ENCODE measurements around the gene KRTAP12-1. TPM values are rescaled to one million over a fixed set of nuclear protein-coding genes. Genes with fewer than 3 reads are reported as not detected.

KRTAP12-1 gene
- total RNA-seq, 1 experiment from 2014 or later: 0.80 TPM

- ChIA-PET CTCF (no interaction called here), POLR2A (ENCODE audit: low non-redundant PET) (no interaction called here)
- H3K27me3 ChIP-seq (replicated peaks; ENCODE audit: insufficient read depth, low read depth, low read length, poor library complexity): no peaks in the 10 kb centered on the region
- no peak for TF ChIP-seq CTCF (conservative IDR thresholded peaks at IDR 0.05; ENCODE audit: low read depth, low read length)
- TF ChIP-seq EZH2 (IDR thresholded peaks at IDR 0.05; ENCODE audit: borderline replicate concordance, low read depth, low read length, poor library complexity, severe bottlenecking): no peak
- intact Hi-C loops (cut with micrococcal nuclease; ENCODE audit: unreplicated experiment): no loop called here
- H3K9me3 ChIP-seq (ENCODE audit: low read depth, low read length, poor library complexity, severe bottlenecking): peaks cover 8% of the 10 kb centered on the region
- no peak for DNase-seq (ENCODE audit: low spot score)
- H3K27ac ChIP-seq (ENCODE audit: low read depth, low read length, poor library complexity, severe bottlenecking): no peak overlapping the region
- no peak overlapping the region for H3K4me3 ChIP-seq (ENCODE audit: low read depth, low read length, poor library complexity, severe bottlenecking)
- H3K4me1 ChIP-seq (ENCODE audit: insufficient read depth, low read length, poor library complexity, severe bottlenecking): no peaks in the 10 kb centered on the region
- no TSS peak for BruUV-seq (replicated peaks)
- no peaks in the 10 kb centered on the region for H3K36me3 ChIP-seq (ENCODE audit: insufficient read depth, low read length, poor library complexity, severe bottlenecking)
Observed at GRCh38 chr21:44677881-44678280, 4.1 kb downstream of the KRTAP12-1 start.

GRCh38 chr21:44671911-44672310 lies 10.1 kb downstream of the KRTAP12-1 start:
- Histone ChIP-seq H3K4me1 (ENCODE audit: insufficient read depth, low read length, poor library complexity, severe bottlenecking) (no peaks in the 10 kb centered on the region), H3K4me3 (ENCODE audit: low read depth, low read length, poor library complexity, severe bottlenecking) (no peak overlapping the region), H3K36me3 (ENCODE audit: insufficient read depth, low read length, poor library complexity, severe bottlenecking) (no peaks in the 10 kb centered on the region), H3K27me3 (replicated peaks; ENCODE audit: insufficient read depth, low read depth, low read length, poor library complexity) (no peaks in the 10 kb centered on the region), H3K27ac (ENCODE audit: low read depth, low read length, poor library complexity, severe bottlenecking) (no peak overlapping the region), H3K9me3 (ENCODE audit: low read depth, low read length, poor library complexity, severe bottlenecking) (peaks cover 28% of the 10 kb centered on the region)
- BruUV-seq (replicated peaks): no TSS peak
- DNase-seq (ENCODE audit: low spot score): no peak
- intact Hi-C loops (cut with micrococcal nuclease; ENCODE audit: unreplicated experiment): no loop called here
- POLR2A ChIA-PET (ENCODE audit: low non-redundant PET): no interaction called here
- no peak for TF ChIP-seq EZH2 (IDR thresholded peaks at IDR 0.05; ENCODE audit: borderline replicate concordance, low read depth, low read length, poor library complexity, severe bottlenecking)
- TF ChIP-seq CTCF (conservative IDR thresholded peaks at IDR 0.05; ENCODE audit: low read depth, low read length): no peak
- CTCF ChIA-PET: no interaction called here

GRCh38 chr21:44670642-44671432 lies 11.1 kb downstream of the KRTAP12-1 start:
- POLR2A ChIA-PET (ENCODE audit: low non-redundant PET): no interaction called here
- no peaks in the 10 kb centered on the region for H3K36me3 ChIP-seq (ENCODE audit: insufficient read depth, low read length, poor library complexity, severe bottlenecking)
- no TSS peak for BruUV-seq (replicated peaks)
- H3K27ac ChIP-seq (ENCODE audit: low read depth, low read length, poor library complexity, severe bottlenecking): no peak overlapping the region
- intact Hi-C loops (cut with micrococcal nuclease; ENCODE audit: unreplicated experiment): no loop called here
- H3K27me3 ChIP-seq (replicated peaks; ENCODE audit: insufficient read depth, low read depth, low read length, poor library complexity): no peaks in the 10 kb centered on the region
- H3K4me1 ChIP-seq (ENCODE audit: insufficient read depth, low read length, poor library complexity, severe bottlenecking): no peaks in the 10 kb centered on the region
- H3K9me3 ChIP-seq (ENCODE audit: low read depth, low read length, poor library complexity, severe bottlenecking): peaks cover 28% of the 10 kb centered on the region
- H3K4me3 ChIP-seq (ENCODE audit: low read depth, low read length, poor library complexity, severe bottlenecking): no peak overlapping the region
- CTCF ChIA-PET: no interaction called here
- TF ChIP-seq EZH2 (IDR thresholded peaks at IDR 0.05; ENCODE audit: borderline replicate concordance, low read depth, low read length, poor library complexity, severe bottlenecking) (no peak), CTCF (conservative IDR thresholded peaks at IDR 0.05; ENCODE audit: low read depth, low read length) (no peak)
- no peak for DNase-seq (ENCODE audit: low spot score)
